Measurements from ENCODE around the gene RNF213. TPM values are rescaled to one million over a fixed set of nuclear protein-coding genes. Genes with fewer than 3 reads are reported as not detected.

The RNF213 gene
- total and polyA plus RNA-seq, 2 of the 8 experiments (the other 6 are each of a cell fraction or from before 2014, with no cell fraction given) = 33.8 to 62.8 TPM

DNA sequence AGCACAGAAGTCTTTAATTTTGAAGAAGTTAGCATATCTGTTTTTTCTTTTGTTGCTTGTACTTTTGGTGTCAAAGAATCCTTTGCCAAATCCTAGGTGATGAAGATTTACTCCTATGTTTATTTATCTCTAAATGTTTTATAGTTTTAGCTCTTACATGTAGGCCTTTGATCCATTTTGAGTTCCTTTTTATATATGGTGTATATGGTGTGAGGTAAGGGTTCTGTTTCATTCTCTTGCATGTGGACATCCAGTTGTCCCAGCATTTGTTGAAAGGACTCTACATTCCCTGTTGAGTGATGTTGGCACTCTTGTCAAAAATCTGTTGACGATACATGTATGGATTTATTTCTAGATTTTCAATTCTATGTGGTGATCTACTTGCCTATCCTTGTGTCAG lies 62.2 kb downstream of the RNF213 start:
- no peak overlapping the region for H3K4ac ChIP-seq (replicated peaks; ENCODE audit: insufficient read length, low read depth, low read length)
- no peak overlapping the region for H2BK120ac ChIP-seq (replicated peaks; ENCODE audit: low read depth, low read length)
- no peak overlapping the region for H3K23ac ChIP-seq (ENCODE audit: insufficient read length)
- no peak overlapping the region for H3K18ac ChIP-seq (ENCODE audit: extremely low read depth, low read length)
- H4K91ac ChIP-seq (replicated peaks; ENCODE audit: insufficient read length, low read length) = no peak overlapping the region
- H2BK5ac ChIP-seq (ENCODE audit: low read depth, low read length) = no peak overlapping the region
- no peaks in the 10 kb centered on the region; the same call in 1 of the 2 replicates for H3K79me1 ChIP-seq (ENCODE audit: low read depth, low read length)
- 0 out of 4 replicates have a peak, but pooled peaks cover 0 to 4% of the 10 kb centered on the region in 2 experiments for H3K9me3 ChIP-seq (ENCODE audit: insufficient read depth in 2 of 2, low read depth in 1 of 2, low read length in 1 of 2)
- H3K4me2 ChIP-seq (ENCODE audit: insufficient read depth in 1 of 2, low read depth in 2 of 2, low read length in 2 of 2) = no peak overlapping the region
- peaks cover 3 to 53% (median 29%) of the 10 kb centered on the region in 4 experiments for H3K36me3 ChIP-seq (ENCODE audit: control insufficient read depth in 2 of 4, insufficient read depth in 4 of 4, low read length in 3 of 4)
- TF ChIP-seq TCF12 (IDR thresholded peaks at IDR 0.05; ENCODE audit: low read depth, low read length) = no peak
- no peak overlapping the region for H2AFZ ChIP-seq (ENCODE audit: low read length)
- no peak overlapping the region for H3K56ac ChIP-seq (replicated peaks; ENCODE audit: insufficient read length, low read depth, low read length)
- peaks cover 0 to 3% of the 10 kb centered on the region in 2 experiments for H4K20me1 ChIP-seq (replicated peaks in 1 of 2; ENCODE audit: control insufficient read depth in 1 of 2, insufficient read depth in 2 of 2, low read length in 2 of 2)
- H2BK12ac ChIP-seq (ENCODE audit: low read depth, low read length) = no peak overlapping the region
- H3K14ac ChIP-seq (ENCODE audit: insufficient read length) = no peak overlapping the region
- H3K23me2 ChIP-seq (ENCODE audit: low read depth, low read length) = no peaks in the 10 kb centered on the region
- FAIRE-seq (no peak), DNase-seq (ENCODE audit: low read depth in 1 of 2, low spot score in 2 of 2) (no peak)
- no peak overlapping the region for H3K9ac ChIP-seq (replicated peaks in 1 of 4; ENCODE audit: extremely low read depth in 1 of 4, low read depth in 3 of 4, low read length in 3 of 4)
- no peak overlapping the region for H4K8ac ChIP-seq (ENCODE audit: extremely low read depth, insufficient read depth, low read length)
- POLR2A ChIA-PET (ENCODE audit: partially characterized antibody) = interaction anchor here (0.6 to 0.8 kb wide), 2 partner anchors 40 to 81 kb away, joined by 3 read pairs; no protein-coding TSS in a partner anchor
- no peak overlapping the region for H3K4me3 ChIP-seq (ENCODE audit: extremely low read depth in 1 of 4, insufficient read depth in 2 of 4, low read depth in 3 of 4, low read length in 4 of 4)
- H2BK15ac ChIP-seq (ENCODE audit: low read length) = no peak overlapping the region
- no peak overlapping the region for H3K27ac ChIP-seq (ENCODE audit: low read depth, low read length)
- H2AK5ac ChIP-seq (ENCODE audit: low read depth, low read length) = no peak overlapping the region
- WGBS, 2 experiments (ENCODE audit: extremely low coverage in 1 of 2, insufficient coverage in 1 of 2, insufficient read length in 1 of 2, insufficient replicate concordance in 2 of 2, low coverage in 1 of 2, low lambda C conversion rate in 2 of 2, missing lambda C conversion rate in 1 of 2) = 92% methylated on average over 1 of the region's 1 CpG; no CpG with 5 or more reads in 1 of the 2 experiments
- H3K27me3 ChIP-seq (replicated peaks in 1 of 4; ENCODE audit: control insufficient read depth in 3 of 4, extremely low read depth in 1 of 4, insufficient read depth in 3 of 4, low read length in 3 of 4) = no peaks in the 10 kb centered on the region
- no peak overlapping the region for H4K5ac ChIP-seq (ENCODE audit: insufficient read length, low read depth, low read length)
- no peaks in the 10 kb centered on the region for H3K4me1 ChIP-seq (replicated peaks in 1 of 4; ENCODE audit: control insufficient read depth in 3 of 4, insufficient read depth in 4 of 4, low read length in 3 of 4)
- H3K79me2 ChIP-seq (ENCODE audit: control insufficient read depth in 1 of 2, insufficient read depth in 2 of 2, low read length in 2 of 2) = no peaks in the 10 kb centered on the region
- CTCF ChIA-PET (ENCODE audit: partially characterized antibody) = interaction anchor here (0.6 to 1.3 kb wide), 3 partner anchors 119 to 183 kb away, joined by 3 to 4 read pairs (median 3); no protein-coding TSS in a partner anchor
- no peak overlapping the region for H2BK20ac ChIP-seq (ENCODE audit: low read length)

Data from H1 (cell line).